CD14-positive monocyte (primary cell): ENCODE results near the gene QSOX2. TPM values are rescaled to one million over a fixed set of nuclear protein-coding genes. Genes with fewer than 3 reads are reported as not detected.

Experiments used
- DNase-seq, 3 donors: peaks; one replicate each; pipeline ENCODE4 v3.0.0-alpha.2; 2011 to 2022
- H2AFZ ChIP-seq: 2 replicates; pipeline ENCODE4 v1.6.0; 2012; ENCODE audit warnings: mild to moderate bottlenecking, low read depth, low read length, inconsistent platforms; ENCODE audit not compliant: insufficient read depth, poor library complexity, severe bottlenecking
- H3K27ac ChIP-seq, 2 donors: 1 replicate in 1 of 2; 2 replicates in 1 of 2; pipeline ENCODE4 v1.5.1; 2012 to 2013; ENCODE audit warnings: low read length in 2 of 2, control low read depth in 1 of 2, inconsistent platforms in 1 of 2, low read depth in 1 of 2, mild to moderate bottlenecking in 1 of 2
- H3K27me3 ChIP-seq, 2 donors: one replicate each; pipeline versions ENCODE4 v1.6.0 to v1.6.1; 2011 to 2013; ENCODE audit warnings: low read length in 2 of 2; ENCODE audit not compliant: control insufficient read depth in 2 of 2, insufficient read depth in 2 of 2
- H3K36me3 ChIP-seq, 2 donors: replicated peaks in 1 of 2; 1 replicate in 1 of 2; 2 replicates in 1 of 2; pipeline versions ENCODE4 v1.5.1 to v1.6.1; 2012 to 2013; ENCODE audit warnings: low read length in 2 of 2, control low read depth in 1 of 2, inconsistent platforms in 1 of 2, mild to moderate bottlenecking in 1 of 2; ENCODE audit not compliant: insufficient read depth in 2 of 2, control insufficient read depth in 1 of 2
- H3K4me1 ChIP-seq, 2 donors: 1 replicate in 1 of 2; 2 replicates in 1 of 2; pipeline versions ENCODE4 v1.5.1 to v1.6.1; 2012 to 2013; ENCODE audit warnings: low read length in 2 of 2, control low read depth in 1 of 2, inconsistent platforms in 1 of 2, mild to moderate bottlenecking in 1 of 2, moderate library complexity in 1 of 2; ENCODE audit not compliant: insufficient read depth in 2 of 2, control insufficient read depth in 1 of 2
- H3K4me2 ChIP-seq: replicated peaks from 2 replicates; pipeline ENCODE3; 2012; ENCODE audit warnings: low read length, moderate library complexity, mild to moderate bottlenecking; ENCODE audit not compliant: poor library complexity, severe bottlenecking; ENCODE audit errors: extremely low read depth
- H3K4me3 ChIP-seq, 3 experiments: fragments of 200-600 bp in 1 of 3; sonication (generic) in 1 of 3; replicated peaks in 1 of 3; 1 replicate in 2 of 3; 2 replicates in 1 of 3; pipeline ENCODE4 v1.5.1; 2011 to 2013; ENCODE audit warnings: low read length in 3 of 3, mild to moderate bottlenecking in 3 of 3, control low read depth in 2 of 3, low read depth in 2 of 3, inconsistent platforms in 1 of 3, moderate library complexity in 1 of 3
- H3K79me2 ChIP-seq: 2 replicates; pipeline ENCODE4 v1.6.0; 2012; ENCODE audit warnings: mild to moderate bottlenecking, control low read depth, inconsistent platforms, low read length, moderate library complexity; ENCODE audit not compliant: insufficient read depth
- H3K9ac ChIP-seq: 2 replicates; pipeline ENCODE4 v1.6.0; 2017; ENCODE audit warnings: low read length, mild to moderate bottlenecking; ENCODE audit not compliant: insufficient read depth, poor library complexity, severe bottlenecking
- H3K9me3 ChIP-seq, 2 donors: replicated peaks in 1 of 2; 1 replicate in 1 of 2; 2 replicates in 1 of 2; pipeline versions ENCODE4 v1.5.1 to v1.6.1; 2012 to 2013; ENCODE audit warnings: low read length in 2 of 2, control low read depth in 1 of 2; ENCODE audit not compliant: control insufficient read depth in 1 of 2, insufficient read depth in 1 of 2
- H4K20me1 ChIP-seq: 2 replicates; pipeline ENCODE4 v1.6.0; 2012; ENCODE audit warnings: mild to moderate bottlenecking, low read length, control low read depth, moderate library complexity; ENCODE audit not compliant: insufficient read depth
- H3K27ac Mint-ChIP-seq, 7 donors: one replicate each; pipeline ENCODE4 v1.8.0; 2020; ENCODE audit warnings: mild to moderate bottlenecking in 7 of 7, mixed read lengths in 7 of 7, moderate library complexity in 6 of 7, inconsistent platforms in 2 of 7
- H3K27me3 Mint-ChIP-seq, 3 donors: one replicate each; pipeline ENCODE4 v1.8.0; 2021 to 2022; ENCODE audit warnings: low read depth in 3 of 3, mild to moderate bottlenecking in 3 of 3, mixed read lengths in 3 of 3, moderate library complexity in 3 of 3, inconsistent platforms in 1 of 3
- H3K36me3 Mint-ChIP-seq, 2 donors: one replicate each; pipeline ENCODE4 v1.8.0; 2020; ENCODE audit warnings: mixed read lengths in 2 of 2, inconsistent platforms in 1 of 2, mild to moderate bottlenecking in 1 of 2
- H3K4me1 Mint-ChIP-seq: one replicate; pipeline ENCODE4 v1.8.0; 2020; ENCODE audit warnings: mild to moderate bottlenecking, mixed read lengths
- H3K4me3 Mint-ChIP-seq, 2 donors: one replicate each; pipeline ENCODE4 v1.8.0; 2020; ENCODE audit warnings: mild to moderate bottlenecking in 2 of 2, mixed read lengths in 2 of 2, moderate library complexity in 1 of 2
- H3K9me3 Mint-ChIP-seq, 7 donors: one replicate each; pipeline ENCODE4 v1.8.0; 2020 to 2022; ENCODE audit warnings: mixed read lengths in 7 of 7, mild to moderate bottlenecking in 6 of 7, moderate library complexity in 6 of 7, inconsistent platforms in 2 of 7
- WGBS: methylation state at CpG from one replicate; pipeline ENCODE4 v1.1.5; 2013; ENCODE audit warnings: missing lambda C conversion rate; ENCODE audit not compliant: insufficient coverage; 5-methylcytosine and 5-hydroxymethylcytosine counted together
- intact Hi-C, 2 donors: fragments of 100-400 bp; cut with micrococcal nuclease; formaldehyde crosslinking; loops; one replicate each; pipeline versions ENCODE4 v1.15.0 to v1.15.1; 2023
- polyA plus RNA-seq, 3 donors: library from polyadenylated mRNA; depleted of rRNA in 1 of 3; unstranded in 2 of 3; stranded (reverse) in 1 of 3; fragments of 300-500 nt in 2 of 3; fragments of >200 nt in 1 of 3; fragmentation: Illumina TruSeq in 2 of 3; gene quantifications; 1 replicate in 2 of 3; 2 replicates in 1 of 3; pipeline ENCODE4 v1.2.3, GENCODE V29; 2012 to 2021
- TF ChIP-seq, protein P1 (sequence below): fragments of 200-600 bp; IDR thresholded peaks from one replicate; pipeline ENCODE4 v1.8.0; 2022; ENCODE audit warnings: antibody characterized with exemption, mild to moderate bottlenecking

The QSOX2 gene
- polyA plus RNA-seq, 3 donors = 0.03 to 8.4 (median 0.17) TPM

DNA sequence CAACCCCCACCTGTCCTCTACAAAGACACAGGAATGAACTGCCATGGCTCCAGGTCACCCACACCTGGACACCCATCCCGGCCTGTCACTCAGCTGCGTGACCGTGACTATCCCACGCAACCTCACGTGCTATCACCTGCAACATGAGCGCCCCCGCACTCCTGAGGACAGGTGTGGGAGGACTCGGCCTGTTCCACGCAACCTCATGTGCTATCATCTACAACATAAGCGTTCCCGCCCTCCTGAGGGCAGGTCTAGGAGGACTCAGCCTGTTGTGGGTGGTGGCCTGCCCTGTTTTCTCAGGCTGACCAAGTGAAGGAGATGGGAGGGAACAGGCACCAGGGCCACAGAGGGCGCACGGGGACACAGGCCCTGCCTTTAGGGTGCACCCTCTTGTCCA, 4.1 kb downstream of the QSOX2 start:
- 100% methylated on average over 3 of the region's 13 CpGs for WGBS
- Histone ChIP-seq H3K36me3 (peaks cover 0 to 2% of the 10 kb centered on the region in 2 donors), H3K4me2 (no peak overlapping the region), H3K9me3 (no peaks in the 10 kb centered on the region), H3K9ac (no peak overlapping the region), H3K4me1 (peaks cover 46 to 54% of the 10 kb centered on the region in 2 donors), H3K79me2 (peaks cover 33% of the 10 kb centered on the region), H3K4me3 (no peak overlapping the region), H2AFZ (no peak overlapping the region), H3K27me3 (no peaks in the 10 kb centered on the region), H3K27ac (no peak overlapping the region), H4K20me1 (peaks cover 26% of the 10 kb centered on the region)
- no peak for DNase-seq
- Mint-ChIP-seq H3K36me3 (peaks cover 2 to 9% of the 10 kb centered on the region in 2 donors), H3K4me1 (peaks cover 66% of the 10 kb centered on the region), H3K9me3 (no peaks in the 10 kb centered on the region), H3K27ac (peak overlapping the region in 2 of 7 donors; percentile 4 to 13), H3K27me3 (peaks cover 1 to 6% (median 2%) of the 10 kb centered on the region in 3 donors), H3K4me3 (no peak overlapping the region)
- intact Hi-C loops = loop anchor here in 1 of 2 donors (10.0 kb wide), 1 partner anchor 337 kb away; the partner anchor contains the start of gene CAMSAP1
- TF ChIP-seq, protein P1, sequence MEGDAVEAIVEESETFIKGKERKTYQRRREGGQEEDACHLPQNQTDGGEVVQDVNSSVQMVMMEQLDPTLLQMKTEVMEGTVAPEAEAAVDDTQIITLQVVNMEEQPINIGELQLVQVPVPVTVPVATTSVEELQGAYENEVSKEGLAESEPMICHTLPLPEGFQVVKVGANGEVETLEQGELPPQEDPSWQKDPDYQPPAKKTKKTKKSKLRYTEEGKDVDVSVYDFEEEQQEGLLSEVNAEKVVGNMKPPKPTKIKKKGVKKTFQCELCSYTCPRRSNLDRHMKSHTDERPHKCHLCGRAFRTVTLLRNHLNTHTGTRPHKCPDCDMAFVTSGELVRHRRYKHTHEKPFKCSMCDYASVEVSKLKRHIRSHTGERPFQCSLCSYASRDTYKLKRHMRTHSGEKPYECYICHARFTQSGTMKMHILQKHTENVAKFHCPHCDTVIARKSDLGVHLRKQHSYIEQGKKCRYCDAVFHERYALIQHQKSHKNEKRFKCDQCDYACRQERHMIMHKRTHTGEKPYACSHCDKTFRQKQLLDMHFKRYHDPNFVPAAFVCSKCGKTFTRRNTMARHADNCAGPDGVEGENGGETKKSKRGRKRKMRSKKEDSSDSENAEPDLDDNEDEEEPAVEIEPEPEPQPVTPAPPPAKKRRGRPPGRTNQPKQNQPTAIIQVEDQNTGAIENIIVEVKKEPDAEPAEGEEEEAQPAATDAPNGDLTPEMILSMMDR = no peak

DNA sequence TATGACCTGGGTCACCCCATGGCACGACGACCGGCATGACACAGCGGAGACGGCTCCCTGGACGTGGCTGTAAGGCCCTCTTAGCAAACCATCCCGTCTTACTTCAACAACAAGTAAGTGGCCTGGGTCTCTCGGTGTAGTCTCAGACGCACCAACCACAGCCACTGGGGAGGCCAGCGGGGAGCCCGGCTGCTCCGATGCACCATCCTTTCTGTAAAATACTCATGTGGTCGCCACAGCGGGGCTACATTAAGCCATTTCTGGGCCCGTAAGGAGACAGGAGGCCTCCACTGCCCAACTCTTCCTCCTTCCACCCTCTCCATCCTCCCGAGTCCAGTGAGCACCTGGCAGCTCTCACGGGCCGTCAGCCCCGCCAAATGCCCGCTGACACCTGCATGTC, 4.7 kb downstream of the QSOX2 start:
- Mint-ChIP-seq H3K27me3 (peaks cover 1 to 4% (median 2%) of the 10 kb centered on the region in 3 donors), H3K27ac (no peak overlapping the region), H3K36me3 (peaks cover 8 to 14% of the 10 kb centered on the region in 2 donors), H3K4me3 (no peak overlapping the region), H3K4me1 (peaks cover 64% of the 10 kb centered on the region), H3K9me3 (no peaks in the 10 kb centered on the region)
- peaks cover 0 to 8% of the 10 kb centered on the region in 2 donors for H3K36me3 ChIP-seq
- 95% methylated on average over 20 of the region's 20 CpGs for WGBS
- H3K9ac ChIP-seq = no peak overlapping the region
- intact Hi-C loops = loop anchor here in 1 of 2 donors (10.0 kb wide), 1 partner anchor 336 kb away; the partner anchor contains the start of gene CAMSAP1
- H3K9me3 ChIP-seq = no peaks in the 10 kb centered on the region
- H3K4me3 ChIP-seq = no peak overlapping the region
- H3K27me3 ChIP-seq = no peaks in the 10 kb centered on the region
- no peak overlapping the region for H3K4me2 ChIP-seq
- TF ChIP-seq, protein P1 = no peak
- peaks cover 33% of the 10 kb centered on the region for H3K79me2 ChIP-seq
- H2AFZ ChIP-seq = no peak overlapping the region
- DNase-seq = no peak
- H4K20me1 ChIP-seq = peaks cover 26% of the 10 kb centered on the region
- no peak overlapping the region for H3K27ac ChIP-seq
- peaks cover 43 to 50% of the 10 kb centered on the region in 2 donors for H3K4me1 ChIP-seq
